Measurements from ENCODE around the gene TTC7B.

- TF ChIP-seq SIN3A (IDR thresholded peaks at IDR 0.05; ENCODE audit: borderline replicate concordance, insufficient read depth, low read length) (no peak), FOXP2 (optimal IDR thresholded peaks at IDR 0.05; ENCODE audit: borderline replicate concordance, extremely low read depth, extremely low read length, insufficient read depth) (no peak)
Measured at GRCh38 chr14:90785876-90786450, 30.3 kb downstream of the TTC7B start.
